ENCODE measurements around the gene CACHD1. TPM values are rescaled to one million over a fixed set of nuclear protein-coding genes. Genes with fewer than 3 reads are reported as not detected.

CACHD1 gene
- polyA plus RNA-seq, 3 donors: 56.6 to 61.6 (median 58.2) TPM

GRCh38 chr1:64469116-64469976, 583 bp upstream of the CACHD1 start:
- DNase-seq (ENCODE audit: extremely low read depth in 1 of 11, low read depth in 9 of 11, low spot score in 4 of 11): peak in 1 of 11 donors; percentile 38

DNA sequence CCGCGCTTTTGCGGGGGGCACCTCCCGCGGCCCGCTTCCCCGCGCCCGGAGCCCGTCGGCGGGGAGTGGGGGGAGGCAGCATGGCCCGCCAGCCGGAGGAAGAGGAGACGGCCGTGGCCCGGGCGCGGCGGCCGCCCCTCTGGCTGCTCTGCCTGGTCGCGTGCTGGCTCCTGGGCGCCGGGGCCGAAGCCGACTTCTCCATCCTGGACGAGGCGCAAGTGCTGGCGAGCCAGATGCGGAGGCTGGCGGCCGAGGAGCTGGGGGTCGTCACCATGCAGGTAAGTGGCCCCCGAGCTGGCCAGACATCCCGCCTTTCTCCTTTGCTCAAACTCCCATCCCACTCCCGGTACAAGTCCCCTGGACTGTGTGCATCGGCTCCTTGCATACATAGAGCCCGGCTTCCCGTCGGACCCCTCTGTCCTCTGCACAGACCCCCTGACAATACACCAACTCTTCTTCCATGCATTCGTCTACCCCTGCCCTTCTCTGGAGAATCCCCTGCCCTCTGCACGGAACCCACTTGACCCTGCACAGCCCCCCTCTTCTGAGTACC, 812 bp downstream of the CACHD1 start:
- peak in 1 of 11 donors; percentile 38 for DNase-seq (ENCODE audit: extremely low read depth in 1 of 11, low read depth in 9 of 11, low spot score in 4 of 11)

DNA sequence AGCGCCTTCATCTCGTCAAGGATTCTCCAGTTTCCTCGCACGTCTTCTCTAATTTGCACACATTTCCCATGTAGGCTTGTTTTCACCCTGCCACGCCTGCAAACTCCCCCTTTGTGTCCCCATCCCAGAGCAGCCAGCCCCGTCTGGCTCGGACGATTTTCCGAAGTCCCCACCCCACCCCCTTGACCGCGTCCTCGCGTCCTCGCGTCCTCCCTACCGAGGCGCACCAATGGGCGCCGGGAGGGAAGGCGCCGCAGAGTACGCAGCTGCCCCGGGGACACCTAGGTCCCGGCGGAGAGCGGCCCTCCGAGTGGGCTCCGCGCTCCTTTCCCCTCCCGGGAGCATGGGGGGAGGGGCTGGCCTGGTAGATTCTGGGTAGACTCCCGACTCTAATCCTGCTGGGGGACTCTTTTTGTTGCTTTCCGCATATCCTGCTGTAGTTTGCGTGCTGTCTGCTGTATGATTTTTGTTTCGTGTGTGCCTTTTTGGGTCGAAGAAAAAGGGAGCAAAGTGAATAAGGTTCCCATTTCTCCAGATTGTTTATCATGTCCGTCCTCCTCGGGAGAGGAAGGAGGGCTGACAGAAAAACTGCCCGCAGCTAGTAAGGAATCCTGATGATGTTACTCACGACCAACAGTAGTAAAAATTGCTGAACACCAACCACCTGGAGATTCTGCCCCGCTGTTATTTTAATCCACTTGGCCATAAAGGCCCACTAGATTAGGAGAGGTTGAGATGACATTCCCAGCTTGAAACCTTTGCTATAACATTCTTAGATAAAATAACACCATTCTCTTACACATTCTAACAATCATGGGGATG, 1.5 kb downstream of the CACHD1 start:
- DNase-seq (ENCODE audit: extremely low read depth in 1 of 11, low read depth in 9 of 11, low spot score in 4 of 11): peak in 7 of 11 donors; percentile 30 to 58 (median 51)

GRCh38 chr1:64472040-64472376, 2.1 kb downstream of the CACHD1 start:
- DNase-seq (ENCODE audit: extremely low read depth in 1 of 11, low read depth in 9 of 11, low spot score in 4 of 11): no peak

DNA sequence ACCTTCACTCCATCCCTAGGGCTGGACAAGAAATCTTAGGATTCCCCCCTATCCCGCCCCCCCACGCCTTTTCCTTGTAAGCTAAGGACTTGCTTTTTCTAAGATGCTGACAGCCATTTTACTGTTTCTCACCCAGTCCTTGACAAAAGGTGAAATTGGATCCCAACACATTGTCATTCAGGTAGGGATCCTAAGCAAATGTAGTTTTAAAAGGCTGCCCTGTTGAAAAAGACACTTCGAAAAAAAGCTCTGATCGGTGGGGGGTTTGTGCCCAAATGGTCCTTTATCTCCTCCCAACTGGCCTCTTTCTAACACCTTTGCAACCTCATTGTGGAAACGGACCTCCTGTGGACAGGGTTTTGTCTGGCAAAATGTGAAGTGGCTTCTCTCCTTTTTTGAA, 2.9 kb downstream of the CACHD1 start:
- no peak for DNase-seq (ENCODE audit: extremely low read depth in 1 of 11, low read depth in 9 of 11, low spot score in 4 of 11)

DNA sequence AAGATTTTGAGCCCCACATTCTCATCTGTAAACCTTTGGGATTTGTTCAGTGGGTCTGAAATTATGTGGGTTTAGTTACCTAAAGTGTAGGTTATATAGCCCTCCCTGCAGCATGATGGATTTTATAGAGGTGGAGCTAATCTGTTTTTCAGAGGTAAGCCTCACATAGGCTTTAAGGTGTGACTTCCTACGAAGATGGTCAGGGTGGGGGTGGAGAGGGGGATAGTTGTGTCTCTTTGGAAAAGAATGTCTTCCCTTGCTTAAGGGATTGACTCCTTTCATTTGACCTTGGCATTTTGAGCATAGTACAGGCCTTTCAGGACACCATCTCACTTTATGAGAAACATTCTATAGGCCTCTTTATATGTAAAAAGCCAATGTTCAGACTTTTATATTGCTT, 3.4 kb downstream of the CACHD1 start:
- no peak for DNase-seq (ENCODE audit: extremely low read depth in 1 of 11, low read depth in 9 of 11, low spot score in 4 of 11)

DNA sequence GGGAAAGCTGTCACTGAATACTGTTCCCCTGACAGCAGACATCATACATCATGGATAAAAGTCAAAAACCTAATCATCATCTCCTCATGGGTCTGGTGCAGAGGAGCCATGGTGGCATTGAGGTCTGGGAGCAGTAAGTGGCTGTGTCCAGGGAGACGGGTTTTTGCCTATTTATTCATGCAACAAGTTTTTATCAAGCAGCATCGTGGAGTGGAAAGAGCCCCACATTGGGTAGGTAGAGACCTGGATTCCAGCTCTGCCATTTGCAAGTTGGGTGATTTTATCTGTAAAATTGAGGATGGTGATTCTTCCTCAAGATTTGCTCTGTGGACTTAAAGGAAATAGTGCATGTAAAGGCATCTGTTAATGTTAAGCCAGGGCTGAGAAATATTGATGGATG, 4.2 kb downstream of the CACHD1 start:
- no peak for DNase-seq (ENCODE audit: extremely low read depth in 1 of 11, low read depth in 9 of 11, low spot score in 4 of 11)

- DNase-seq (ENCODE audit: extremely low read depth in 1 of 11, low read depth in 9 of 11, low spot score in 4 of 11): no peak
Measured at GRCh38 chr1:64474665-64475439, 4.9 kb downstream of the CACHD1 start.

DNA sequence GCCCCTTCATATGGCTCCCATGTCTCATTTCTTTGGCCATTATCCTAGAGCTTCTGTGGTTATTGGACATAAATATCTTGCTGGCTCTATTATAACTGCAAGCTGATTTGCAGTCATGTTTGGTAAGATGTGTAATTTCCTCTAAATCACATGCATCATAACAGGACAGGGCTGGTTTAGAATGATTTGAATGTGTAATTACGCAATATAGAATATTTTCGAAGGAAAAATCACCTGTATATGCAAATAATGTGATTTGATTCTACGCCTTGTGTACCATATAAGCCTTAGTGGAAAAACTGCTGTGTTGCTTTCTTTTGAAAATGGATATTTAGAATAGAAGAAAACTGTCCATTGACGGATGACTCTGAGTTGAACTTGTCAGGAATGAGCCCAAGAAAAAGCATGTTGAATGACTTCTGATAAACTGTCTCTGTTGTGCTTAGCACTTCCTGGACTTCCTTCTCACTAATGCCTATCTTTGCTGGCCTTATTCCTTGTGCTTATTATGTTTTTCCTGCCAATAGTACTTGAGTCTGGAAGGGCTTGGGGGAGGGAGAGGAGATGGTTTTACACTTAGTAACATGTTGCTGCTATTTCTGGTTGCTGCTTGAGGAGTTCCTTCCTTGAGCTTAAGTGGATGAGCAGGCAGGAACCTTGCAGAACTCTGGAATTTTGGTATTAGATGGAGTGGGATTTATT, 6.5 kb downstream of the CACHD1 start:
- peak in 2 of 11 donors; percentile 48 to 55 for DNase-seq (ENCODE audit: extremely low read depth in 1 of 11, low read depth in 9 of 11, low spot score in 4 of 11)

- no peak for DNase-seq (ENCODE audit: extremely low read depth in 1 of 11, low read depth in 9 of 11, low spot score in 4 of 11)
Measured at GRCh38 chr1:64478594-64479470, 8.9 kb downstream of the CACHD1 start.

- no peak for DNase-seq (ENCODE audit: extremely low read depth in 1 of 11, low read depth in 9 of 11, low spot score in 4 of 11)
Measured at GRCh38 chr1:64479874-64480273, 9.9 kb downstream of the CACHD1 start.

DNA sequence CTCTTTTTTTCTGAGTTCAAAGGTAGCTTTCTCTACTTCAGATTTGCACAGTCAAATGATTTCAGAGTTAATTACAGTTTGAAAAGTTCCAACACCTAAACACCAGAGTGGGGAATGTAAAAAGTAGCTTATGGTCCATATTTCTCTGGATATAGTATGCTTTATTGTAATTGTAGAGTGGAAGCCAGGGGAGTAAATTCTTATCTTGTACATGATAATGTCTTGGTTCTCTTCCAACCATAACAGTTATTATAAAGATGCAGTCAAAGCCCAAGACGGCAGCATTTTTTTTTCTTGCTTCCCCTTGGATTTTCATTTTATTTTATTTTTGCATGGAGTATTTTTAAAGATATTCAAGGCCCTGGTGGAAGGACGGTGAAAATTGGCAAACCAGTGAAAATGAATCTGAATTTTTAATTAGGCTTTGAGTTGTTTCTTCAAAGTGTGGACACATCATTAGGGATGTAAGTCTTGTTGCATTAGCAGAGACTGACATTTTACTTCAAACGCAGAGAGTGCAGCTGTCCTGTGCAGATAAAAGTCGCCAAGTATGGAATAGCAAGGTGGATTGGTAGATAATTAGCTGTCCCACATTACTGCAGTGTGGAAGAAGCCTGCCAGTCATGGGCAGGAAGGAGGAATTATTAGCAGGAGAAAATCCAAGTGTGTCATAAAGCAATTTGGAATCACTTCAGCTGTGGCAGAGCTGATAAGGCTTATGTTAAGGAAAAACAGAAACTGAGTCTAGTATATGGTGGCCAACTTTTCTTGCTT, 11.3 kb downstream of the CACHD1 start:
- no peak for DNase-seq (ENCODE audit: extremely low read depth in 1 of 11, low read depth in 9 of 11, low spot score in 4 of 11)

- DNase-seq (ENCODE audit: extremely low read depth in 1 of 11, low read depth in 9 of 11, low spot score in 4 of 11): no peak
Measured at GRCh38 chr1:64482128-64482527, 12.2 kb downstream of the CACHD1 start.

DNA sequence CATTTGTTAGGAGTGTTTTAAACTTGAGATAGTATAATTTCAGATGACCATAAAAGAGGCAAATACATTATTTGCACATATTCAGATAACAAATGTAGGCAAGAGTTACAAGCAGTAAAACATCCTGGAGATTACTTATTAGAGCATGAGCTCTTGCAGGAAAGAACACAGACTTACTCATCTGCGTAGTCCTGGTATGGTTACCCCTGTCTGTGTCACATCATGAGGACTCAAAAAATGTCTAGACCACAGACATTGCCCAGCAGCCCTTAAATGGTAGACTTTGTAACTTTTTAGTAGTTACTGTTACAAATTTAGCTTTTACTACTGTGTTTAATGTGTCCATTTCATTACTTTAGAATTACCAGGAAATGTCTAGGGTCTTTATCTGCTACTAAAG, 12.8 kb downstream of the CACHD1 start:
- no peak for DNase-seq (ENCODE audit: extremely low read depth in 1 of 11, low read depth in 9 of 11, low spot score in 4 of 11)

GRCh38 chr1:64483731-64484414, 13.9 kb downstream of the CACHD1 start:
- no peak for DNase-seq (ENCODE audit: extremely low read depth in 1 of 11, low read depth in 9 of 11, low spot score in 4 of 11)

DNA sequence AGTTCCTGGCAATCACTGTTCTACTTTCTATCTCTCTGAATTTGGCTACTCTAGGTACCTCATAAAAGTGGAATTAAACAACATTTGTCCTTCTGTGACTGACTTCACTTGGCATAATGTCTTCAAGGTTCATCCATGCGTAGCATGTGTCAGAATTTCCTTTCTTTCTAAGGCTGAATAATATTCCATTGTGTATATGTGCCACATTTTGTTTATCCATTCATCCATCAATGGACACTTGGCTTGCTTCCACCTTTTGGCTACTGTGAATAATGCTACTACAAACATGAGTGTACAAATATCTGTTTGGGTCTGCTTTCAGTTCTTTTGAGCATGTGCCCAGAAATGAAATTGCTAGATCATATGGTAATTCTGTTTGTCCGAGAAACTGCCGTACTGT, 14.7 kb downstream of the CACHD1 start:
- DNase-seq (ENCODE audit: extremely low read depth in 1 of 11, low read depth in 9 of 11, low spot score in 4 of 11): no peak

- no peak for DNase-seq (ENCODE audit: extremely low read depth in 1 of 11, low read depth in 9 of 11, low spot score in 4 of 11)
Measured at GRCh38 chr1:64486193-64486592, 16.3 kb downstream of the CACHD1 start.
